HEK293 (cell line): ENCODE data around the gene FAM170A.

ENCODE experiments used
- CTCF ChIA-PET: fragments of 350-600 bp; formaldehyde crosslinking; extraction: SDS; loops from one replicate; lab custom pipeline; 2021; ENCODE audit warnings: antibody characterized with exemption; lab: Yijun Ruan, JAX
- POLR2A ChIA-PET: fragments of 300-600 bp; formaldehyde crosslinking; extraction: SDS; loops from one replicate; lab custom pipeline; 2020; ENCODE audit warnings: antibody characterized with exemption, inconsistent platforms; lab: Yijun Ruan, JAX
- H3K27ac ChIP-seq: fragments of 200-500 bp; sonication (Bioruptor generic); 2 replicates; pipeline ENCODE4 v1.5.1; 2014; ENCODE audit warnings: low read depth, low read length, control low read depth, inconsistent platforms; ENCODE audit errors: extremely low read depth
- H3K36me3 ChIP-seq, 2 experiments: fragments of 200-500 bp in 1 of 2; sonication (Bioruptor generic) in 1 of 2; 1 replicate in 1 of 2; 2 replicates in 1 of 2; pipeline ENCODE4 v1.5.1; 2014 to 2017; ENCODE audit warnings: inconsistent platforms in 2 of 2, low read length in 2 of 2; ENCODE audit not compliant: control insufficient read depth in 2 of 2, insufficient read depth in 1 of 2
- H3K4me1 ChIP-seq: fragments of 200-500 bp; sonication (Bioruptor generic); 2 replicates; pipeline ENCODE4 v1.5.1; 2014; ENCODE audit warnings: mild to moderate bottlenecking, low read length, inconsistent platforms; ENCODE audit not compliant: control insufficient read depth, insufficient read depth
- H3K4me3 ChIP-seq: 2 replicates; pipeline ENCODE4 v1.5.1; 2011; ENCODE audit warnings: low read depth, mild to moderate bottlenecking, control low read depth, low read length, moderate library complexity
- H3K9me3 ChIP-seq: fragments of 200-500 bp; sonication (Bioruptor generic); 2 replicates; pipeline ENCODE4 v1.5.1; 2014; ENCODE audit warnings: low read depth, low read length, inconsistent platforms; ENCODE audit not compliant: control insufficient read depth, insufficient read depth
- ATF2 ChIP-seq: fragments of 450-650 bp; formaldehyde crosslinking; IDR thresholded peaks from 2 replicates; pipeline ENCODE4 v1.5.1; 2016; ENCODE audit warnings: missing biosample characterization, missing genetic modification characterization, low read depth
- HOXA7 ChIP-seq: sonication (generic); formaldehyde crosslinking; IDR thresholded peaks from 2 replicates; pipeline ENCODE4 v1.8.1; 2022; ENCODE audit warnings: missing genetic modification reagents, borderline replicate concordance
- HOXC10 ChIP-seq: sonication (generic); formaldehyde crosslinking; IDR thresholded peaks from 2 replicates; pipeline ENCODE4 v1.8.1; 2023; ENCODE audit warnings: mild to moderate bottlenecking, missing genetic modification reagents
- OSR2 ChIP-seq: fragments of 450-650 bp; formaldehyde crosslinking; IDR thresholded peaks from 2 replicates; pipeline ENCODE4 v1.5.1; 2016; ENCODE audit warnings: missing biosample characterization, missing genetic modification characterization
- SP2 ChIP-seq: fragments of 450-650 bp; formaldehyde crosslinking; IDR thresholded peaks from 2 replicates; pipeline ENCODE4 v1.5.1; 2016; ENCODE audit warnings: missing biosample characterization, missing genetic modification characterization
- SP3 ChIP-seq: fragments of 450-650 bp; formaldehyde crosslinking; IDR thresholded peaks from 2 replicates; pipeline ENCODE4 v1.5.1; 2016; ENCODE audit warnings: missing biosample characterization, missing genetic modification characterization
- ZNF157 ChIP-seq: fragments of 450-650 bp; formaldehyde crosslinking; IDR thresholded peaks from 2 replicates; pipeline ENCODE4 v1.5.1; 2016; ENCODE audit warnings: missing biosample characterization, missing genetic modification characterization
- ZNF202 ChIP-seq: fragments of 450-650 bp; formaldehyde crosslinking; IDR thresholded peaks from 2 replicates; pipeline ENCODE4 v1.5.1; 2016; ENCODE audit warnings: missing biosample characterization, missing genetic modification characterization, borderline replicate concordance
- ZNF214 ChIP-seq: fragments of 450-650 bp; formaldehyde crosslinking; IDR thresholded peaks from 2 replicates; pipeline ENCODE4 v1.5.1; 2017; ENCODE audit warnings: missing biosample characterization, mild to moderate bottlenecking, missing genetic modification characterization, borderline replicate concordance
- ZNF26 ChIP-seq: fragments of 450-650 bp; formaldehyde crosslinking; IDR thresholded peaks from 2 replicates; pipeline ENCODE4 v1.5.1; 2016; ENCODE audit warnings: missing biosample characterization, missing genetic modification characterization
- ZNF280C ChIP-seq: fragments of 450-650 bp; formaldehyde crosslinking; IDR thresholded peaks from 2 replicates; pipeline ENCODE4 v1.5.1; 2016; ENCODE audit warnings: missing biosample characterization, missing genetic modification characterization
- ZNF302 ChIP-seq: fragments of 450-650 bp; formaldehyde crosslinking; IDR thresholded peaks from 2 replicates; pipeline ENCODE4 v1.5.1; 2016; ENCODE audit warnings: missing biosample characterization, missing genetic modification characterization, low read depth
- ZNF48 ChIP-seq: fragments of 450-650 bp; formaldehyde crosslinking; IDR thresholded peaks from 2 replicates; pipeline ENCODE4 v1.5.1; 2016; ENCODE audit warnings: missing biosample characterization, missing genetic modification characterization
- ZNF488 ChIP-seq: fragments of 450-650 bp; formaldehyde crosslinking; IDR thresholded peaks from 2 replicates; pipeline ENCODE4 v1.5.1; 2016; ENCODE audit warnings: missing biosample characterization, missing genetic modification characterization
- ZNF571 ChIP-seq: fragments of 450-650 bp; formaldehyde crosslinking; IDR thresholded peaks from 2 replicates; pipeline ENCODE4 v1.5.0; 2017; ENCODE audit warnings: missing biosample characterization, missing genetic modification characterization
- ZNF585B ChIP-seq: fragments of 450-650 bp; formaldehyde crosslinking; IDR thresholded peaks from 2 replicates; pipeline ENCODE4 v1.5.1; 2016; ENCODE audit warnings: missing biosample characterization, missing genetic modification characterization
- ZNF768 ChIP-seq: fragments of 450-650 bp; formaldehyde crosslinking; IDR thresholded peaks from 2 replicates; pipeline ENCODE4 v1.5.1; 2018; ENCODE audit warnings: missing biosample characterization, mild to moderate bottlenecking, missing genetic modification characterization
- ZNF792 ChIP-seq: fragments of 450-650 bp; formaldehyde crosslinking; IDR thresholded peaks from 2 replicates; pipeline ENCODE4 v1.5.1; 2016; ENCODE audit warnings: missing biosample characterization, missing genetic modification characterization
- ZNF837 ChIP-seq: fragments of 450-650 bp; formaldehyde crosslinking; IDR thresholded peaks from 2 replicates; pipeline ENCODE4 v1.5.1; 2016; ENCODE audit warnings: missing biosample characterization, missing genetic modification characterization
- ZXDB ChIP-seq: fragments of 450-650 bp; formaldehyde crosslinking; IDR thresholded peaks from 2 replicates; pipeline ENCODE4 v1.5.1; 2016; ENCODE audit warnings: missing biosample characterization, missing genetic modification characterization

Gene FAM170A

GRCh38 chr5:119614838-119615237, 14.5 kb upstream of the FAM170A start (continued):
- no peak for TF ChIP-seq ZNF214 (tag by site-specific recombination)
- no peak for TF ChIP-seq ZNF157 (tag by site-specific recombination)
- no peak for TF ChIP-seq ZNF302 (tag by site-specific recombination)

GRCh38 chr5:119626086-119626485, 3.3 kb upstream of the FAM170A start:
- no peaks in the 10 kb centered on the region for H3K9me3 ChIP-seq
- no peaks in the 10 kb centered on the region for H3K36me3 ChIP-seq
- TF ChIP-seq ZNF488 (tag by site-specific recombination) = no peak
- TF ChIP-seq OSR2 = no peak
- TF ChIP-seq ZNF571 = no peak
- TF ChIP-seq ZNF792 (tag by site-specific recombination) = no peak
- TF ChIP-seq ATF2 = no peak
- no peak for TF ChIP-seq ZNF585B (tag by site-specific recombination)
- no peak overlapping the region for H3K4me3 ChIP-seq
- ChIA-PET POLR2A (no interaction called here), CTCF (no interaction called here)
- no peak overlapping the region for H3K27ac ChIP-seq
- H3K4me1 ChIP-seq = no peaks in the 10 kb centered on the region

GRCh38 chr5:119630752-119631440, 1.5 kb downstream of the FAM170A start:
- CTCF ChIA-PET = no interaction called here
- H3K9me3 ChIP-seq = no peaks in the 10 kb centered on the region
- TF ChIP-seq ZNF488 (tag by site-specific recombination) (no peak), ZNF837 (no peak), ZNF48 (tag by site-specific recombination) (no peak), ZNF26 (tag by site-specific recombination) (no peak), ZNF202 (tag by site-specific recombination) (no peak), ZNF768 (tag by site-specific recombination) (no peak), SP2 (no peak), SP3 (tag by site-specific recombination) (no peak), HOXA7 (no peak), HOXC10 (no peak), ZNF280C (no peak), ZXDB (tag by site-specific recombination) (no peak)
- TF ChIP-seq, all 188 proteins: peak for 0
- H3K36me3 ChIP-seq = no peaks in the 10 kb centered on the region
- H3K4me3 ChIP-seq = no peak overlapping the region
- no peak overlapping the region for H3K27ac ChIP-seq
- POLR2A ChIA-PET = no interaction called here
- no peaks in the 10 kb centered on the region for H3K4me1 ChIP-seq
